ENCODE measurements around the gene UXS1. TPM values are rescaled to one million over a fixed set of nuclear protein-coding genes. Genes with fewer than 3 reads are reported as not detected.

The UXS1 gene
- polyA plus RNA-seq, 1 of the 3 experiments (the other 2 are of a cell fraction) = 55.9 TPM

DNA sequence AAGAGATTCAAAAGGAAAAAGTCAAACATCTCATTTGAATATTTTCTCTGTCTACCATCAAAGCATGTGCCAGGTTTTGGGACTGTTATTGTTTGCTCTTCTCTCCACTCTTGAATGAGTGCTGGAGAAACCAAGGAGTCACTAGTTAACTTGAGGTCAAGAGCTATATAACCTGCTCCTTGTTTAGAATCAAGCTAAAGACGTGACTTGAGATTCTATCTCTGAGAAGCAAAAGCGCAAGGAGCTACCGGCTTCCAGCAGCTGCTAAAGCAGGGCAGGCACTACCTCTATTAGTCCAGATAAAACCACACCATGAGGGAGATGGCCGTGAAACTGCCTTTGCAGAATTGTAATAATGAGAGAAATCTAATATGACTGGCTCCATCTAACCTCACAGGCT lies 36.0 kb downstream of the UXS1 start:
- DNase-seq = no peak
- Histone ChIP-seq H3F3A (replicated peaks; ENCODE audit: insufficient read depth) (no peaks in the 10 kb centered on the region), H3K9me3 (no peaks in the 10 kb centered on the region), H2AFZ (ENCODE audit: low read depth) (no peak overlapping the region), H3K27me3 (ENCODE audit: insufficient read depth) (no peaks in the 10 kb centered on the region), H3K79me2 (ENCODE audit: insufficient read depth) (no peaks in the 10 kb centered on the region), H4K20me1 (ENCODE audit: insufficient read depth) (no peaks in the 10 kb centered on the region), H3K4me2 (no peak overlapping the region), H3K4me3 (ENCODE audit: low read depth in 2 of 2, low read length in 1 of 2) (no peak overlapping the region), H3K9me2 (no peaks in the 10 kb centered on the region), H3K4me1 (ENCODE audit: control insufficient read depth in 1 of 2, insufficient read depth in 2 of 2, low read depth in 1 of 2, low read length in 1 of 2) (no peaks in the 10 kb centered on the region; a peak in 1 of 4 replicates), H3K9ac (no peak overlapping the region), H3K27ac (ENCODE audit: low read depth in 2 of 2, low read length in 1 of 2) (no peak overlapping the region), H3K36me3 (replicated peaks in 1 of 2; ENCODE audit: control insufficient read depth in 1 of 2, insufficient read depth in 2 of 2, low read length in 1 of 2) (peaks cover 24% of the 10 kb centered on the region in 2 experiments)
- TF ChIP-seq, protein P1, sequence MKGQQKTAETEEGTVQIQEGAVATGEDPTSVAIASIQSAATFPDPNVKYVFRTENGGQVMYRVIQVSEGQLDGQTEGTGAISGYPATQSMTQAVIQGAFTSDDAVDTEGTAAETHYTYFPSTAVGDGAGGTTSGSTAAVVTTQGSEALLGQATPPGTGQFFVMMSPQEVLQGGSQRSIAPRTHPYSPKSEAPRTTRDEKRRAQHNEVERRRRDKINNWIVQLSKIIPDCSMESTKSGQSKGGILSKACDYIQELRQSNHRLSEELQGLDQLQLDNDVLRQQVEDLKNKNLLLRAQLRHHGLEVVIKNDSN (IDR thresholded peaks at IDR 0.05; ENCODE audit: borderline replicate concordance, low read depth) = no peak
- TF ChIP-seq RFX5 (IDR thresholded peaks at IDR 0.05; ENCODE audit: low read length) (no peak), RCOR1 (IDR thresholded peaks at IDR 0.05; ENCODE audit: low read length) (no peak), ELF1 (IDR thresholded peaks at IDR 0.05) (no peak), MEF2A (IDR thresholded peaks at IDR 0.05; ENCODE audit: borderline replicate concordance, low read depth) (no peak)
- TF ChIP-seq, protein P2, sequence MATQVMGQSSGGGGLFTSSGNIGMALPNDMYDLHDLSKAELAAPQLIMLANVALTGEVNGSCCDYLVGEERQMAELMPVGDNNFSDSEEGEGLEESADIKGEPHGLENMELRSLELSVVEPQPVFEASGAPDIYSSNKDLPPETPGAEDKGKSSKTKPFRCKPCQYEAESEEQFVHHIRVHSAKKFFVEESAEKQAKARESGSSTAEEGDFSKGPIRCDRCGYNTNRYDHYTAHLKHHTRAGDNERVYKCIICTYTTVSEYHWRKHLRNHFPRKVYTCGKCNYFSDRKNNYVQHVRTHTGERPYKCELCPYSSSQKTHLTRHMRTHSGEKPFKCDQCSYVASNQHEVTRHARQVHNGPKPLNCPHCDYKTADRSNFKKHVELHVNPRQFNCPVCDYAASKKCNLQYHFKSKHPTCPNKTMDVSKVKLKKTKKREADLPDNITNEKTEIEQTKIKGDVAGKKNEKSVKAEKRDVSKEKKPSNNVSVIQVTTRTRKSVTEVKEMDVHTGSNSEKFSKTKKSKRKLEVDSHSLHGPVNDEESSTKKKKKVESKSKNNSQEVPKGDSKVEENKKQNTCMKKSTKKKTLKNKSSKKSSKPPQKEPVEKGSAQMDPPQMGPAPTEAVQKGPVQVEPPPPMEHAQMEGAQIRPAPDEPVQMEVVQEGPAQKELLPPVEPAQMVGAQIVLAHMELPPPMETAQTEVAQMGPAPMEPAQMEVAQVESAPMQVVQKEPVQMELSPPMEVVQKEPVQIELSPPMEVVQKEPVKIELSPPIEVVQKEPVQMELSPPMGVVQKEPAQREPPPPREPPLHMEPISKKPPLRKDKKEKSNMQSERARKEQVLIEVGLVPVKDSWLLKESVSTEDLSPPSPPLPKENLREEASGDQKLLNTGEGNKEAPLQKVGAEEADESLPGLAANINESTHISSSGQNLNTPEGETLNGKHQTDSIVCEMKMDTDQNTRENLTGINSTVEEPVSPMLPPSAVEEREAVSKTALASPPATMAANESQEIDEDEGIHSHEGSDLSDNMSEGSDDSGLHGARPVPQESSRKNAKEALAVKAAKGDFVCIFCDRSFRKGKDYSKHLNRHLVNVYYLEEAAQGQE (IDR thresholded peaks at IDR 0.05; ENCODE audit: low read depth, low read length) = no peak
- ChIA-PET CTCF (no interaction called here), POLR2A (no interaction called here)
- WGBS (ENCODE audit: low lambda C conversion rate) = 92% methylated on average over 4 of the region's 4 CpGs

DNA sequence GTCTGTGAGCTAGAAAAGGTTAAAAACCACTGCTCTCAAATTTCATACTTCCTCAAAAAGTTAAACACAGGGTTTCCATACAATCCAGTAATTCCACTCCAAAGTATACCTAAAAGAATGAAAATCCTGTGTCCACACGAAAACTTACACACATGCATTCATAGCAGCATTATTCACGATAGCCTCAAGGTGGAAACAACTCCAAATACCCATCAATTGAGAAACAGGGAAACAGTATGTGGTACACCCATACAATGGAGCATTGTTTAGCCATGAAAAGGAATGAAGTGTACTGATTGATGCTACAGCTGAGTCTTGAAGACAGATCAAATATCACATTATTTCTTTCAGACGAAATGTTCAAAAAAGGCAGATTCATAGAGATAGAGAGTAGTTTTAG lies 36.7 kb downstream of the UXS1 start:
- H4K20me1 ChIP-seq (ENCODE audit: insufficient read depth) = no peaks in the 10 kb centered on the region
- CTCF ChIA-PET = no interaction called here
- 92% methylated on average over 3 of the region's 3 CpGs for WGBS (ENCODE audit: low lambda C conversion rate)
- H3K4me3 ChIP-seq (ENCODE audit: low read depth in 2 of 2, low read length in 1 of 2) = no peak overlapping the region
- POLR2A ChIA-PET = no interaction called here
- no peaks in the 10 kb centered on the region for H3K9me2 ChIP-seq
- no peak overlapping the region for H3K27ac ChIP-seq (ENCODE audit: low read depth in 2 of 2, low read length in 1 of 2)
- H3K79me2 ChIP-seq (ENCODE audit: insufficient read depth) = no peaks in the 10 kb centered on the region
- H3K36me3 ChIP-seq (replicated peaks in 1 of 2; ENCODE audit: control insufficient read depth in 1 of 2, insufficient read depth in 2 of 2, low read length in 1 of 2) = peaks cover 24% of the 10 kb centered on the region in 2 experiments
- TF ChIP-seq EZH2phosphoT487 (IDR thresholded peaks at IDR 0.05; ENCODE audit: borderline replicate concordance, low read depth) (no peak), CHD2 (IDR thresholded peaks at IDR 0.05; ENCODE audit: low read length, partially characterized antibody) (no peak), TEAD4 (IDR thresholded peaks at IDR 0.05; ENCODE audit: borderline replicate concordance, insufficient read depth) (no peak), TCF12 (IDR thresholded peaks at IDR 0.05) (no peak), RCOR1 (IDR thresholded peaks at IDR 0.05; ENCODE audit: low read length) (no peak), ELF1 (IDR thresholded peaks at IDR 0.05) (no peak), MEF2A (IDR thresholded peaks at IDR 0.05; ENCODE audit: borderline replicate concordance, low read depth) (no peak), RXRA (IDR thresholded peaks at IDR 0.05; ENCODE audit: borderline replicate concordance, low read depth) (no peak), TAF1 (IDR thresholded peaks at IDR 0.05; ENCODE audit: borderline replicate concordance, low read depth, low read length) (no peak), YY1 (IDR thresholded peaks at IDR 0.05; ENCODE audit: low read depth) (no peak), GABPA (IDR thresholded peaks at IDR 0.05; ENCODE audit: low read depth) (no peak), FOXJ3 (CRISPR knock-in tag; IDR thresholded peaks at IDR 0.05) (no peak), RAD21 (IDR thresholded peaks at IDR 0.05; ENCODE audit: low read length) (no peak), JUND (IDR thresholded peaks at IDR 0.05) (no peak), NRF1 (IDR thresholded peaks at IDR 0.05; ENCODE audit: low read depth, low read length) (no peak), POLR2AphosphoS5 (IDR thresholded peaks at IDR 0.05; ENCODE audit: low read depth, low read length) (no peak)
- TF ChIP-seq, protein P3, sequence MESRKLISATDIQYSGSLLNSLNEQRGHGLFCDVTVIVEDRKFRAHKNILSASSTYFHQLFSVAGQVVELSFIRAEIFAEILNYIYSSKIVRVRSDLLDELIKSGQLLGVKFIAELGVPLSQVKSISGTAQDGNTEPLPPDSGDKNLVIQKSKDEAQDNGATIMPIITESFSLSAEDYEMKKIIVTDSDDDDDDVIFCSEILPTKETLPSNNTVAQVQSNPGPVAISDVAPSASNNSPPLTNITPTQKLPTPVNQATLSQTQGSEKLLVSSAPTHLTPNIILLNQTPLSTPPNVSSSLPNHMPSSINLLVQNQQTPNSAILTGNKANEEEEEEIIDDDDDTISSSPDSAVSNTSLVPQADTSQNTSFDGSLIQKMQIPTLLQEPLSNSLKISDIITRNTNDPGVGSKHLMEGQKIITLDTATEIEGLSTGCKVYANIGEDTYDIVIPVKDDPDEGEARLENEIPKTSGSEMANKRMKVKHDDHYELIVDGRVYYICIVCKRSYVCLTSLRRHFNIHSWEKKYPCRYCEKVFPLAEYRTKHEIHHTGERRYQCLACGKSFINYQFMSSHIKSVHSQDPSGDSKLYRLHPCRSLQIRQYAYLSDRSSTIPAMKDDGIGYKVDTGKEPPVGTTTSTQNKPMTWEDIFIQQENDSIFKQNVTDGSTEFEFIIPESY (IDR thresholded peaks at IDR 0.05; ENCODE audit: borderline replicate concordance, low read depth) = no peak
- H3K9ac ChIP-seq = no peak overlapping the region
- H3K9me3 ChIP-seq = no peaks in the 10 kb centered on the region
- H3K4me2 ChIP-seq = no peak overlapping the region
- no peaks in the 10 kb centered on the region; a peak in 1 of 4 replicates for H3K4me1 ChIP-seq (ENCODE audit: control insufficient read depth in 1 of 2, insufficient read depth in 2 of 2, low read depth in 1 of 2, low read length in 1 of 2)
- no peaks in the 10 kb centered on the region for H3F3A ChIP-seq (replicated peaks; ENCODE audit: insufficient read depth)
- H2AFZ ChIP-seq (ENCODE audit: low read depth) = no peak overlapping the region
- H3K27me3 ChIP-seq (ENCODE audit: insufficient read depth) = no peaks in the 10 kb centered on the region
- DNase-seq = no peak
